C4-2B (cell line): ENCODE results near the gene THRAP3.

Source experiments
- CTCF ChIP-seq: fragments of 450-650 bp; conservative IDR thresholded peaks from 2 replicates; pipeline ENCODE4 v1.5.1; 2017; ENCODE audit warnings: mild to moderate bottlenecking
- ZFX ChIP-seq: fragments of 450-650 bp; IDR thresholded peaks from 2 replicates; pipeline ENCODE4 v1.6.1; 2017

- TF ChIP-seq CTCF (no peak), ZFX (no peak)
Observed at GRCh38 chr1:36284517-36284916, 60.3 kb downstream of the THRAP3 start.
